ENCODE measurements around the gene MAGEL2. TPM values are rescaled to one million over a fixed set of nuclear protein-coding genes. Genes with fewer than 3 reads are reported as not detected.
A peak's percentile ranks its signal among the peaks of the same experiment; 100 is the strongest.

Gene MAGEL2
- polyA plus RNA-seq, 1 donor from 2014 or later = 7.4 TPM

DNA sequence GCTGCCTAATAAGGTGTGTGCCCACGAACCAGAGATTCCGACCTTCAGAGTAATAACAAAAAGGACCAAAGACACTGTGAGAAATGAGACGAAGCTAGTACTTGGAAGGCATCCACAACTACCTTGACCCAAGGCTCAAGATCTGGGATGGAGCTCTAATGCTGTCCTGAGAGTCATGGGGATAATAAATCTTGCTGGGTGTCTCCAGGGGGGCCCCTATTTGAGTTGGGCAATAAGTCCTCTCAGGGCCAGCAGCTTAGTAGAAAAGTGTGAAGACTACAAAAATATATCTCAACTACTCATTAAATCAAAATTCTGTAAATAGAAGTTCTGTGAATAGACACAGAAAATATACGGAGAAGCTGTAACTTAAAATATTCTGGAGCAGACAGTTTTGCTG lies 42.3 kb upstream of the MAGEL2 start:
- H3K9me2 ChIP-seq (ENCODE audit: insufficient read depth, low read length) = no peaks in the 10 kb centered on the region
- no peaks in the 10 kb centered on the region for H4K20me1 ChIP-seq (ENCODE audit: insufficient read depth)
- H3K4me2 ChIP-seq (ENCODE audit: low read length) = no peak overlapping the region
- no peaks in the 10 kb centered on the region for H3F3A ChIP-seq (ENCODE audit: insufficient read depth, low read length, poor library complexity, severe bottlenecking)
- no peaks in the 10 kb centered on the region for H3K36me3 ChIP-seq (ENCODE audit: insufficient read depth, low read length)
- H3K79me2 ChIP-seq (replicated peaks; ENCODE audit: insufficient read depth, low read length) = peaks cover 11% of the 10 kb centered on the region
- H3K4me3 ChIP-seq (ENCODE audit: low read length) = no peak overlapping the region
- no peaks in the 10 kb centered on the region for H3K9me3 ChIP-seq (ENCODE audit: low read length)
- no peaks in the 10 kb centered on the region for H3K27me3 ChIP-seq (ENCODE audit: insufficient read depth, low read depth, low read length)
- no peak overlapping the region for H3K9ac ChIP-seq (ENCODE audit: low read length)
- H3K27ac ChIP-seq (ENCODE audit: low read length) = peak overlapping the region; percentile 29
- no peak overlapping the region for H2AFZ ChIP-seq (ENCODE audit: low read depth, low read length)
- TF ChIP-seq, protein P1, sequence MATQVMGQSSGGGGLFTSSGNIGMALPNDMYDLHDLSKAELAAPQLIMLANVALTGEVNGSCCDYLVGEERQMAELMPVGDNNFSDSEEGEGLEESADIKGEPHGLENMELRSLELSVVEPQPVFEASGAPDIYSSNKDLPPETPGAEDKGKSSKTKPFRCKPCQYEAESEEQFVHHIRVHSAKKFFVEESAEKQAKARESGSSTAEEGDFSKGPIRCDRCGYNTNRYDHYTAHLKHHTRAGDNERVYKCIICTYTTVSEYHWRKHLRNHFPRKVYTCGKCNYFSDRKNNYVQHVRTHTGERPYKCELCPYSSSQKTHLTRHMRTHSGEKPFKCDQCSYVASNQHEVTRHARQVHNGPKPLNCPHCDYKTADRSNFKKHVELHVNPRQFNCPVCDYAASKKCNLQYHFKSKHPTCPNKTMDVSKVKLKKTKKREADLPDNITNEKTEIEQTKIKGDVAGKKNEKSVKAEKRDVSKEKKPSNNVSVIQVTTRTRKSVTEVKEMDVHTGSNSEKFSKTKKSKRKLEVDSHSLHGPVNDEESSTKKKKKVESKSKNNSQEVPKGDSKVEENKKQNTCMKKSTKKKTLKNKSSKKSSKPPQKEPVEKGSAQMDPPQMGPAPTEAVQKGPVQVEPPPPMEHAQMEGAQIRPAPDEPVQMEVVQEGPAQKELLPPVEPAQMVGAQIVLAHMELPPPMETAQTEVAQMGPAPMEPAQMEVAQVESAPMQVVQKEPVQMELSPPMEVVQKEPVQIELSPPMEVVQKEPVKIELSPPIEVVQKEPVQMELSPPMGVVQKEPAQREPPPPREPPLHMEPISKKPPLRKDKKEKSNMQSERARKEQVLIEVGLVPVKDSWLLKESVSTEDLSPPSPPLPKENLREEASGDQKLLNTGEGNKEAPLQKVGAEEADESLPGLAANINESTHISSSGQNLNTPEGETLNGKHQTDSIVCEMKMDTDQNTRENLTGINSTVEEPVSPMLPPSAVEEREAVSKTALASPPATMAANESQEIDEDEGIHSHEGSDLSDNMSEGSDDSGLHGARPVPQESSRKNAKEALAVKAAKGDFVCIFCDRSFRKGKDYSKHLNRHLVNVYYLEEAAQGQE (IDR thresholded peaks at IDR 0.05; ENCODE audit: borderline replicate concordance) = no peak
- no peak for TF ChIP-seq RAD21 (conservative IDR thresholded peaks at IDR 0.05)
- no peak for TF ChIP-seq POLR2AphosphoS5 (IDR thresholded peaks at IDR 0.05)
- no peak for TF ChIP-seq SMC3 (conservative IDR thresholded peaks at IDR 0.05; ENCODE audit: poor library complexity)
- TF ChIP-seq, protein P2, sequence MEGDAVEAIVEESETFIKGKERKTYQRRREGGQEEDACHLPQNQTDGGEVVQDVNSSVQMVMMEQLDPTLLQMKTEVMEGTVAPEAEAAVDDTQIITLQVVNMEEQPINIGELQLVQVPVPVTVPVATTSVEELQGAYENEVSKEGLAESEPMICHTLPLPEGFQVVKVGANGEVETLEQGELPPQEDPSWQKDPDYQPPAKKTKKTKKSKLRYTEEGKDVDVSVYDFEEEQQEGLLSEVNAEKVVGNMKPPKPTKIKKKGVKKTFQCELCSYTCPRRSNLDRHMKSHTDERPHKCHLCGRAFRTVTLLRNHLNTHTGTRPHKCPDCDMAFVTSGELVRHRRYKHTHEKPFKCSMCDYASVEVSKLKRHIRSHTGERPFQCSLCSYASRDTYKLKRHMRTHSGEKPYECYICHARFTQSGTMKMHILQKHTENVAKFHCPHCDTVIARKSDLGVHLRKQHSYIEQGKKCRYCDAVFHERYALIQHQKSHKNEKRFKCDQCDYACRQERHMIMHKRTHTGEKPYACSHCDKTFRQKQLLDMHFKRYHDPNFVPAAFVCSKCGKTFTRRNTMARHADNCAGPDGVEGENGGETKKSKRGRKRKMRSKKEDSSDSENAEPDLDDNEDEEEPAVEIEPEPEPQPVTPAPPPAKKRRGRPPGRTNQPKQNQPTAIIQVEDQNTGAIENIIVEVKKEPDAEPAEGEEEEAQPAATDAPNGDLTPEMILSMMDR (IDR thresholded peaks at IDR 0.05; ENCODE audit: poor library complexity, severe bottlenecking) = no peak
- TF ChIP-seq MXI1 (conservative IDR thresholded peaks at IDR 0.05; ENCODE audit: poor library complexity, severe bottlenecking) = no peak
- TF ChIP-seq EP300 (conservative IDR thresholded peaks at IDR 0.05; ENCODE audit: poor library complexity, severe bottlenecking) = no peak

DNA sequence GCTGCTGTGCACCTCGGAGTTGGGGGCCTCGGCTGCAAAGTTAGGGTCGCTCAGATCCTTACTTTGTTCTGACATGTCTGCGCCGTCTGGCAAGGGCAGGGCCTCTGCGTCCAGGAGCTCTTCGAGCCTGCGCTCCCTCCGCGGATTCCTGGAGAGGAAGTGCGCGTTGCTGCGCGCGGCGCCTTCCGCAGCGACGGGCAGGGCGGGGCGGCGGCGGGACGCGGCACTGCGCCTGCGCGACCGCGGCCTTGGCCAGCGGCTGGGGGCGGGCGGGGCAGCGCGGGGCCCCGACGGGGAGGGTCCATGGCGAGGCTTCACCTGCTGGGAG lies 39.4 kb upstream of the MAGEL2 start, which contains the start of gene NDN:
NDN (minus strand) TSS at position 163 of the 328 bp plus-strand sequence; CDS start at position 75, 88 bp downstream.
- H3K79me2 ChIP-seq (replicated peaks; ENCODE audit: insufficient read depth, low read length) = peaks cover 11% of the 10 kb centered on the region
- H3K4me2 ChIP-seq (ENCODE audit: low read length) = peak within 1 kb of the TSS; percentile 78
- peak within 1 kb of the TSS; percentile 67 for H3K27ac ChIP-seq (ENCODE audit: low read length)
- H3K9me2 ChIP-seq (ENCODE audit: insufficient read depth, low read length) = no peaks in the 10 kb centered on the region
- no peaks in the 10 kb centered on the region for H3K36me3 ChIP-seq (ENCODE audit: insufficient read depth, low read length)
- H3K4me3 ChIP-seq (ENCODE audit: low read length) = peak within 1 kb of the TSS; percentile 75
- H4K20me1 ChIP-seq (ENCODE audit: insufficient read depth) = no peaks in the 10 kb centered on the region
- no peaks in the 10 kb centered on the region for H3K27me3 ChIP-seq (ENCODE audit: insufficient read depth, low read depth, low read length)
- TF ChIP-seq TAF1 (IDR thresholded peaks at IDR 0.05; ENCODE audit: low read depth) (no peak), SMC3 (conservative IDR thresholded peaks at IDR 0.05; ENCODE audit: poor library complexity) (no peak), EP300 (conservative IDR thresholded peaks at IDR 0.05; ENCODE audit: poor library complexity, severe bottlenecking) (no peak), EZH2 (IDR thresholded peaks at IDR 0.05; ENCODE audit: borderline replicate concordance, insufficient read depth, low read length, poor library complexity, severe bottlenecking) (no peak), POLR2AphosphoS5 (IDR thresholded peaks at IDR 0.05) (peak; percentile 83), MXI1 (conservative IDR thresholded peaks at IDR 0.05; ENCODE audit: poor library complexity, severe bottlenecking) (no peak), RAD21 (conservative IDR thresholded peaks at IDR 0.05) (no peak)
- TF ChIP-seq, protein P1 (IDR thresholded peaks at IDR 0.05; ENCODE audit: borderline replicate concordance) = peak; percentile 54
- TF ChIP-seq, protein P2 (IDR thresholded peaks at IDR 0.05; ENCODE audit: poor library complexity, severe bottlenecking) = no peak
- peak within 1 kb of the TSS; percentile 75 for H3K9ac ChIP-seq (ENCODE audit: low read length)
- H3F3A ChIP-seq (ENCODE audit: insufficient read depth, low read length, poor library complexity, severe bottlenecking) = no peaks in the 10 kb centered on the region
- H2AFZ ChIP-seq (ENCODE audit: low read depth, low read length) = no peak within 1 kb of the TSS
- no peaks in the 10 kb centered on the region for H3K9me3 ChIP-seq (ENCODE audit: low read length)

Measured in neural cell (in vitro differentiated cells).